HG03432 (cell line): Measurements from ENCODE around the gene MT1X.
"Not testable (repeated sequence)": the region's sequence is repeated elsewhere in the genome, so short reads cannot be mapped to it uniquely, and the experiment has no call there.

ENCODE experiments used
- ATAC-seq: cut with Tn5 transposase; IDR thresholded peaks from one replicate; pipeline ENCODE4 v1.9.1; 2021; ENCODE audit warnings: mild to moderate bottlenecking, moderate library complexity; ENCODE audit not compliant: unreplicated experiment

The MT1X gene

DNA sequence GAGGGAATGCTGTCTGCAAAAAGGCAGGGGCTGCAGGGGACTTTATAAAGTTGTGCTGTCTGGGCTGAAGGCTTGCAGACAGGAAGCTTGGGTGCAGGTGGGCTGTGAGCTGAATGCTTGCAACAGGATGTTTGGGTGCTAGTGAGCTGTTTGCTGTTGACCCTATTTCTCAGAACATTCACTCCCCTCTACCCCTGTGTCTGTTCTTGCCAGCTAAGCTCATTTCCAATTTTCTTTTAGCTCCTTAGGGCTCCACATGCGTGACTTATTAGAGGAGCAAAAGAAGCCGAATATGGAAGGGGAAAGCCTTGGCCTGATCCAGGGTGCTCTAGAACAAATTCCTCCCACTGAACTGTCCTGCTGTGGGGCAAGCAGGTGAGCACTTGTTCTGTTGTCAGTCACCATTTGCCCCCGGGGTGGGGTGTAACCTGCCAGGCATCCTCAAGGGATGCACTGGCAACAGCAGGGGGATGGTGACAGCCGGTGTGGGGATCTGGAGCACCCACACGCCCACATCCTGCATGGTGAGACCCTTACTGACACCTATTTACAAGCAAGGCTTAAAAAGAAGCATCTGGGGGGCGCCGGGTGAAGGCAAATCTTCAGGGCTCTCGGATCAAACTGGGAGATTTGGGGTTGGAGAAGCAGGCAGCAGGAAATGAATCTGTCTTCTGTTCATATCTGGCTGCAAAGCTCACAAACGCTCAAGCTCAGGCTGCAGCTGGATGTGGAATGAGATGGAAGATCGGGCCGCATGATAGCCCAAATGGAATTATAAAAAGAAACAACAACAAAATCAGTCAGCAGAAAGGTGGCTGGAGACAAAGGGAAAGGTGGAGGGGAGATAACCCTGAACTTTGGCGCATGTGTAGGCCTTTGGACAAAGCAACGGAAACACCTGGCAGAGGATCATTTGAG is 26.5 kb downstream of the MT1X start:
- no peak for ATAC-seq

GRCh38 chr16:56709443-56710040 is 27.3 kb downstream of the MT1X start:
- ATAC-seq: no peak

DNA sequence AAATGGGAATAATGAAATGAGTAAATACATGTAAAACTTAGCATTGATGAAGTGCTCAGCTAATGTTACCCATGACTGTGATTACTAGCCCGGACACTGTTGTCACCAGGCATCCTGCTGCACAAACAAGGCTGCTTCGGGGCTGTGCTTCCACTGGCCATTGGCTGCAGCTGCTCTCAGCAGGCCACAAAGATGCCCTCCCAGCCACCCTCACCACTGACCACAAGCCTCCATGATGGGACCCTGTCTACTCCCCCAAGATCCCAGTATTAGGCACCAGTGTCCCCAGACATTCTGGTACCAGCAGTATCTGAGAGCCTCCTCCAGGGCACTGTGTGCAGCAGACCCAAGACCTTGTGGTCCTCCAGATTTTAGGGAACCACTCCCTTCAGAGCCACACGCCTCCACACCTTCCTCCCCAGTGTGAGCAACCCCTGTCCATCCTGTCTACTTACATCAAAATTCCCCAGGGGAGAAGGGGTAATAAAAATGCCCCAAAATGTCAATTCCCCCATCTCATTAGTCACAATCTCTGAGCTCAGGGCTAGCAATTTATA is 28.0 kb downstream of the MT1X start:
- no peak for ATAC-seq

DNA sequence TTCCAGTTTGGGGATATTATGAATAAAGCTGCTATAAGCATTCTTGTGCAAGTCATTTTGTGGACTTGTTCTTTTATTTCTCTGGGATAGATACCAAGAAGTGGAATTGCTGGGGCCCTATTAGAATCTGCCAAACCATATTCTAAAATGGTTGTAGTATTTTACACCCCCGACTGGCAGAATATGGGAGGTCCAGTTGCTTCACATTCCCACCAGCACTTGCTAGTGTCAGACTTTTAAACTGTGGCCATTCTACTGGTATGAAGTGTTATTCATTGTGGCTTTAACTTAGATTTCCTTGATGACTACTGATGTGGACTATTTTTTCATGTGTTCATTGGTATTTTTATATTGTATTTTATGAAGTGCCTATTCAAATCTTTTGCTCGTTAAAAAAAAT is 29.6 kb downstream of the MT1X start:
- ATAC-seq: no peak

DNA sequence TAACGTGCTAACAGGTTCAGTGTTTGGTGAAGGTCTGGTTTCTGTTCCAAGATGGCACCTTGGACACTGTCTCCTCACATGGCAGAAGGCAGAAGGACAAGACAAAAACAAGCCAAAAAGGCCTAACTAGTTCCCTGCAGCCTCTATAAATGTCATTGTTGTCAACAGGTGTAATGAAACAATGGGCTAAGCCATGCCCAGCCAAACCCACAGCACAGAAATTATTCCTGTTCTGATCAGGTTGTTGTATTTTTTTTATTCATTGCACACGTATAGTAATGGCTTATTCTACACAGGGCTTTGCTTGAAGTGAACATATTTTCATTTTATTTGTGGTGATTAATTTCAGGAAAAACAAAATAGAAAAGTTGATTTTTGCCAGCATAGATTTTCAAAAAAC is 31.5 kb downstream of the MT1X start:
- no peak for ATAC-seq

- ATAC-seq: no peak
Measured at GRCh38 chr16:56715126-56715525, 32.9 kb downstream of the MT1X start.

GRCh38 chr16:56716761-56717160 is 34.5 kb downstream of the MT1X start:
- ATAC-seq: no peak

DNA sequence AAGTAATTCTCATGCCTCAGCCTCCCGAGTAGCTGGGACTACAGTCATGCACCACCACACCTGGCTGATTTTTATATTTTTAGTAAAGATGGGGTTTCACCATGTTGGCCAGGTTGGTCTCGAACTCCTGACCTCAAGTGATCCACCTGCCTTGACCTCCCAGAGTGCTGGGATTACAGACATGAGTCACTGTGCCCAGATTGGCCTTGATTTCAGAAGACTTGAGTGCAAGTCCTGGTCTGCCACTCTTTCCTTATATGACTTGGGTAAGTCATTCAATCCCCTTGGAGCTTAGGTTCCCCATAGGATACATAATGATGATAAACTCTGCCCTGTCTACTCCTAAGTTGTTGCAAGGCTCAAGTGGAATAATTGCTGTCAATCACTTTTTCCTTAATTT is 35.3 kb downstream of the MT1X start:
- not testable (repeated sequence) for ATAC-seq

- no peak for ATAC-seq
Measured at GRCh38 chr16:56722200-56722842, 40.1 kb downstream of the MT1X start.

- no peak for ATAC-seq
Measured at GRCh38 chr16:56724191-56724590, 41.9 kb downstream of the MT1X start.

- no peak for ATAC-seq
Measured at GRCh38 chr16:56726283-56726682, 44.0 kb downstream of the MT1X start.

DNA sequence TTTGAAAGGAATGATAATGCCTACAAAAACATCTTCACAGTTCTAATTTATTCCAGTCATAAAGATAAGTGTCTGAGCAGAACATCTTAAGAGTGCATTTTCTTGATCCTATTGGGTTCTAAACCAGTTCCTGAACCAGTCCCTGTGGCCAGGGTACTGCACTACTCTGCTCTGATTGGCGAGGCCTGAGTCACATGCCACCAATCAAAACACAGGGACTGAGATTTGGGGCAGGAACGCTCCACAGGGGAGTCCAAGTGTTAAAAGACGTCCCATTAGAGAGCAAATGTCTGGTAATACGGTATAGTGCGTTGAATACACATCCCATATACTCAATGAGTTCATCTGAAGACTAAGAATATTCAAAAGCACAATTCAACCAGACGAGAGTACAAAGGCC is 44.7 kb downstream of the MT1X start:
- ATAC-seq: no peak

GRCh38 chr16:56728027-56728426 is 45.8 kb downstream of the MT1X start:
- ATAC-seq: no peak

- no peak for ATAC-seq
Measured at GRCh38 chr16:56728980-56729734, 46.9 kb downstream of the MT1X start.

GRCh38 chr16:56729735-56730662 is 47.7 kb downstream of the MT1X start, which contains the start of gene NUP93:
NUP93 (plus strand) TSS chr16:56730129; CDS start chr16:56748248, 18,119 bp downstream.
- ATAC-seq: peak; percentile 85

- peak; percentile 43 for ATAC-seq
Measured at GRCh38 chr16:56732366-56732765, 50.1 kb downstream of the MT1X start.

GRCh38 chr16:56732832-56733231 is 50.6 kb downstream of the MT1X start:
- ATAC-seq: peak; percentile 36
